Astrocyte of the spinal cord (primary cell): ENCODE data around the gene ACTN3.

ENCODE experiments used
- DNase-seq: peaks from one replicate; pipeline ENCODE4 v3.0.0; 2011; ENCODE audit warnings: low read depth, low spot score
- H3K4me3 ChIP-seq: 2 replicates; pipeline ENCODE4 v1.5.1; 2011; ENCODE audit warnings: low read depth, mild to moderate bottlenecking, low read length, moderate library complexity
- in situ Hi-C: cut with HindIII; loops from 2 replicates; pipeline ENCODE4 v1.10.0; 2017; ENCODE audit warnings: low sequenced_read_pairs
- TF ChIP-seq, protein P1 (sequence below): IDR thresholded peaks from 2 replicates; pipeline ENCODE4 v1.5.1; 2012; ENCODE audit warnings: low read depth, mild to moderate bottlenecking, low read length, inconsistent platforms

The ACTN3 gene

DNA sequence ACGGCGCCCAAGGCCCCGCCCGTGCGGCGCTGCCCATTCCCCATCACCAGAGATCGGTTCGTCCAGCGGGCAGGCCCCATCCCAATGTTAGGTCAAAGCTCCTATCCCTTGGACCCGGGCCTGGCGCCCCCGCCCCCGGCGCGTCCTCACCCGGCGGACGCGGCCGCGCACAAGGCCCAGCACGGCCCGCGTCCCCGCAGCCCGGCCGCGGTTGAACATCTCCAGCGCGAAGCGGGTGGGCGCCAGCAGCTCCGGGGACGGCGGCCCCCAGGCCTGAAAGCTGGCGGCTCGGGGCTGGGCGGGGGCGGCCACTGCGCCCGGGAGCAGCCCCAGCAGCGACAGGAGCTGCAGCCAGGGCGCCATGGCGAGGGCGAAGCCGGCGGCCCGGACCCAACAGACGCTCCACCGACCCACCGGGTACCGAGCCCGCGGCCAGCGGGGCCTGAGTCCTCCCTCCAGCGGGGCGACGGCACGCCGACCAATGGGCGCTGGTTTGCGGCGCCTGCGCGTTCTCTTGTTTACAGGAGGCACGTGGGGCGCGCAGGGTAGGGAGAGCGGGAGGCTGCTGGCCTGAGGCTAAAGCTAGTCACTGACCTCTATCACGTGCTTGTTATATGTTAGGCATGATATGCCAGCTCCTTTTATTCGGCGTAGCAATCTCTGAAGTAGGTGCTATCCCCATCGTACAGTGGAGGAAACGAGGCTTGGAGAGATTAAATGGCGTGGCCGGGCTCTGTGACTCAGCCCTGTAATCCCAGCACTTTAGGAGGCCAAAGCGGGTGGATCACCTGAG lies 21.6 kb downstream of the ACTN3 start, which contains the start of gene CTSF:
Gene CTSF, minus strand, starts transcription at position 483 of the 793 bp plus-strand sequence. Its CDS starts 120 bp downstream, at position 363.
- peak within 1 kb of the TSS; percentile 32 for H3K4me3 ChIP-seq
- in situ Hi-C loops, result no loop called here
- TF ChIP-seq, protein P1, sequence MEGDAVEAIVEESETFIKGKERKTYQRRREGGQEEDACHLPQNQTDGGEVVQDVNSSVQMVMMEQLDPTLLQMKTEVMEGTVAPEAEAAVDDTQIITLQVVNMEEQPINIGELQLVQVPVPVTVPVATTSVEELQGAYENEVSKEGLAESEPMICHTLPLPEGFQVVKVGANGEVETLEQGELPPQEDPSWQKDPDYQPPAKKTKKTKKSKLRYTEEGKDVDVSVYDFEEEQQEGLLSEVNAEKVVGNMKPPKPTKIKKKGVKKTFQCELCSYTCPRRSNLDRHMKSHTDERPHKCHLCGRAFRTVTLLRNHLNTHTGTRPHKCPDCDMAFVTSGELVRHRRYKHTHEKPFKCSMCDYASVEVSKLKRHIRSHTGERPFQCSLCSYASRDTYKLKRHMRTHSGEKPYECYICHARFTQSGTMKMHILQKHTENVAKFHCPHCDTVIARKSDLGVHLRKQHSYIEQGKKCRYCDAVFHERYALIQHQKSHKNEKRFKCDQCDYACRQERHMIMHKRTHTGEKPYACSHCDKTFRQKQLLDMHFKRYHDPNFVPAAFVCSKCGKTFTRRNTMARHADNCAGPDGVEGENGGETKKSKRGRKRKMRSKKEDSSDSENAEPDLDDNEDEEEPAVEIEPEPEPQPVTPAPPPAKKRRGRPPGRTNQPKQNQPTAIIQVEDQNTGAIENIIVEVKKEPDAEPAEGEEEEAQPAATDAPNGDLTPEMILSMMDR, result no peak

DNA sequence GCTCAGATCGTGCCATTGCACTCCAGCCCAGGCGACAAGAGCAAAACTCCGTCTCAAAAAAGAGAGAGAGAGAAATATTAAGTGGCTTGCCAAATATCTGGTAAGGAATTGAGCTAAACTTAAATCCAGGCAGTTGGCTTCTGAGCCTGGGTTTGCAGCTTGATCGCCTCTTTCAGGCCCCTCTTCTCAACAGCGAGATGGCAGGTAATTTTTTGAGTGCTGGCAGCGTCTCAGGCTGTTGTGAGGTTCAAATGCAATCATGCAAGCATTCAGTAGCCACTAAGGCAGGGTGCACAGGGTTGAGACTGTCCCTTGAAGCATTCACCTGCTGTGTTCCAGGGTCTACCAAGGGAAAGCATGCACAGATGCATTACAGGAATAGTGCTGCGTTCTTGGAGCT lies 22.4 kb downstream of the ACTN3 start:
- in situ Hi-C loops, result no loop called here
- no peak overlapping the region for H3K4me3 ChIP-seq
- TF ChIP-seq, protein P1, result no peak
- no peak for DNase-seq

More for the DNA sequence above, 21.6 kb downstream of the ACTN3 start, which contains the start of gene CTSF:
- peak; percentile 72 for DNase-seq

DNA sequence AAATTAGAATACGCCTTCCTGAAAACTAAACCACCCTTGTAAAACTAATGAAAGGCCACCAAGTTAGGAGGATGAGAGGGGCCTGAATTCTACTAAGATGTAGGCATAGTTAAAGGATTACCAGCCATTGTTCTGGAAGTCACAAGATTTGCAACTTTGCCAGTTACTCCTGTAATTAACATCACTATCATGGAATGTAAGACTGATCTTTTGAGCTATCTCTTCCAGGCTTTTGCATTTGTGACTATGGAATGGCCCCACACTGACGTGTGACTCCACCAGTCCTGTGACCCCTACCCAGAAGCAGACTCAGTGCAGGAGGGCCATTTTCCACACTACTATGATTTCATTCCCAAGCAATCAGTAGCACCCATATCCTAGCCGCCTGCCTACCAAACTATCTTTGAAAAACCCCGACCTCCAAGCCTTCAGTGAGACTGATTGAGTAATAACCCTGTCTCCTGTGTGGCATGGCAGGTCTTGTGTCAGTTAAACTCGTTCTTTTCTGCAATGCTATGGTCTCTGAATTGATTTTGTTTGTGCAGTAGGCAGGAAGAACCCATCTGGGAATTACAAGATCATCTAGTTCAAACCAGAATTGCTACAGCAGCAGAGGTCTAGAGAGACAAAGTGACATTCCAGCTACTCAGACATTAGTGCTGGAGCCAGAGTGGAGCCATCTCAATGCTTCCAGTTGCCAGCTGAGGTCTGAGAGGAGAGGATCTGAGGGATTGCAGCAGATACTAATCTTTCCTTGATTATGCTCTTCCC lies 23.6 kb downstream of the ACTN3 start:
- TF ChIP-seq, protein P1, result no peak
- no peak for DNase-seq
- in situ Hi-C loops, result no loop called here
- H3K4me3 ChIP-seq, result no peak overlapping the region

DNA sequence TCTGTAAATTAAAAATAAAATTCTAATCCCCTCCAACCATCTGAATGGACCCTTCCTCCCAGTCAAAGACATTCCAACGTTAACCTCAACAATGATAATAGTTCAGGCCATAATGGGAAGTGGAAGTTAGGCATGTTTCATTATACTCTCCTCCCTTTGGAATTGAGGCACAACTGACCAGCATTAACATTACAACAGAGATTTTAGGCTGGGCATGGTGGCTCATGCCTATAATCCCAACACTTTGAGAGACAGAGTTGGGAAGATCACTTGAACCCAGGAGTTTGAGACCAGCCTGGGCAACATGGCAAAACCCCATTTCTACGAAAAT lies 24.1 kb downstream of the ACTN3 start:
- DNase-seq, result no peak
- in situ Hi-C loops, result no loop called here
- H3K4me3 ChIP-seq, result no peak overlapping the region
- TF ChIP-seq, protein P1, result no peak

DNA sequence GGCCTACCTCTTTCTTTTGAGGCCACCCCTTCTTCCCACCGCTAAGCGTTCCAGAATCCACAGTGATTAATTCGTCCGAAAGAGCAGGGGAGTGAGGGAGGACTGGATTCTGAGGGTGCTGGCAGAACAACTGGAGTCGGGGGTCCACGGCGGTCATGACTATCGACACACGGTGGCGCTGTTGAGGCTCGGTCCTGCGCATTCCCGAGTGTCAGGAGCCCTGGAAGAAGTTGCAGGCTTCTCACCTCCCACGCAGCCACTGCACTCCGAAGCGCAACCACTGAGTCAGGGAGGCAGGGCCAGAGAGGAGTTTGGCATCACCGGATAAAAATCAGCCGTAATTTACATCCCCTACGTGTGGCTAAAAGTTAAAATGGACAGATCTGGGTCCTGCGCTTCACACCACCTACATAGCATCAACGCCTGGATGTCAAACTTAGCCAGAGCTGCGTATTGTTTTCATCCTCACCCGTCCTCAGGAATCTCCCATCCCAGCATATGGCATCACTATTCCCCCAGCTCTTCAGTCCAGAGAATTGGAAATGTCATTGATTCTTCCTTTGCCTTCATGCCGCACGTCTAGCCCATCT lies 32.4 kb downstream of the ACTN3 start:
- in situ Hi-C loops, result no loop called here
- TF ChIP-seq, protein P1, result peak; percentile 85
- no peak overlapping the region for H3K4me3 ChIP-seq
- peak; percentile 57 for DNase-seq

DNA sequence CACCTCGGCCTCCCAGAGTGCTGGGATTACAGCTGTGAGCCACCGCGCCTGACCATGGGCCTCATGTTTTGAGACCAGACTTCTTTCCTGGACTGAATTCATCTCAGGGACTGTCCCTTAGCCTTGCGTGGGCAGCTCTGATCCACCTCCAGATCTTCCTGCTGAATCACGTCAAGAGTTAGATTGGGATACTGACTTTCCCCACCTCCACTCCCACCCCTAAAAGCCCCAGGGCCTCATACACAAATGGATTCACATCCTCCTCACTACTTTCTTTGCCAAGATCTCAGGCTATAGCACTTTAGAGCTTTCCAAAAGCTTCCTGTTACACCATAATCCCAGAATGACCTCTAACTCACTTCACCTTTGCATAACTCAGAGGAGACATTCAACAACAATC lies 34.1 kb downstream of the ACTN3 start:
- in situ Hi-C loops, result no loop called here
- TF ChIP-seq, protein P1, result no peak
- H3K4me3 ChIP-seq, result no peak overlapping the region
- no peak for DNase-seq
